RWPE1 (cell line): ENCODE results near the gene SYT1.
A peak's percentile ranks its signal among the peaks of the same experiment; 100 is the strongest.

Source experiments
- CTCF ChIA-PET: fragments of 350-600 bp; sonication (Branson Sonifier 250); formaldehyde crosslinking; extraction: SDS; loops from one replicate; lab custom pipeline; 2021; lab: Yijun Ruan, JAX
- POLR2A ChIA-PET: fragments of 400-600 bp; formaldehyde crosslinking; extraction: SDS; loops from one replicate; lab custom pipeline; 2020; ENCODE audit warnings: antibody characterized with exemption; ENCODE audit not compliant: low non-redundant PET; lab: Yijun Ruan, JAX
- DNase-seq: peaks from one replicate; pipeline ENCODE4 v3.0.0; 2012; ENCODE audit warnings: low spot score
- H3K27ac ChIP-seq: fragments of 450-650 bp; 2 replicates; pipeline ENCODE4 v1.5.1; 2017
- TF ChIP-seq, protein P1 (sequence below): fragments of 450-650 bp; conservative IDR thresholded peaks from 2 replicates; pipeline ENCODE4 v1.5.1; 2017; ENCODE audit warnings: low read depth, mild to moderate bottlenecking

SYT1 gene

DNA sequence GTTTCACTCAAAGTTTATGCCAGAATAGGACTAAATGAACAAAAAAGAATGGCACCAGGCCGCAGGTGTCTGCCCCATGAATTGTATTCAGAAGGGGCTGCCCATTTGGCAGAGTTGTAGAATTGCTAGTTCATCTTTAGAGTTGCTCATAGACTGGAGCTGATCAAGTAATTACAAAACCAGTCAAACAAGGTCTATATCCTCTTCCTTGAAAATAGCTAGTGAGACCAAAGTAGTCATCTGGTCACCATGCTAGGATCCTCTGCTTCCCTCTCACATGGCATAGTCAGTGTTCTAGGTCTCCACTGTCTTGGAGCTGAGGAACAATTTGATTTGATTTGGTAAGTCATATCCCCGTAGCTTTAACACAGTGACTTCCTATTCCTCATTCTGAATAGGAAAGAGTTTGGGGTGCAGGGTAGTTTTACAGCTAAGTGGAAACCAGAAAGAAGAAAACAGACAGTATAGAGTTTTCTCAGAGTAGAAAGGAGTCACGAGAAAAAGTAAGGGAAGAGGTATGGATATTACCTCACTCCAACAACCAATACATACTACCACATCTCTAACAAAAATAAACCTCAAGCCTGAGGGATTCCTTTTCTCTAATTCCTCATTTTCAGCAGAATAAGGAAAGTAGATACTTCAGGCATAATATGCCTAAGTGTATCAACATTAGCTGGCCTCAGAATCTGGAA lies 574.1 kb downstream of the SYT1 start:
- CTCF ChIA-PET: interaction anchor here (0.7 to 2.0 kb wide), 2 partner anchors 18 to 392 kb away, joined by 3 to 6 read pairs; no protein-coding TSS in a partner anchor
- H3K27ac ChIP-seq: no peak overlapping the region
- TF ChIP-seq, protein P1, sequence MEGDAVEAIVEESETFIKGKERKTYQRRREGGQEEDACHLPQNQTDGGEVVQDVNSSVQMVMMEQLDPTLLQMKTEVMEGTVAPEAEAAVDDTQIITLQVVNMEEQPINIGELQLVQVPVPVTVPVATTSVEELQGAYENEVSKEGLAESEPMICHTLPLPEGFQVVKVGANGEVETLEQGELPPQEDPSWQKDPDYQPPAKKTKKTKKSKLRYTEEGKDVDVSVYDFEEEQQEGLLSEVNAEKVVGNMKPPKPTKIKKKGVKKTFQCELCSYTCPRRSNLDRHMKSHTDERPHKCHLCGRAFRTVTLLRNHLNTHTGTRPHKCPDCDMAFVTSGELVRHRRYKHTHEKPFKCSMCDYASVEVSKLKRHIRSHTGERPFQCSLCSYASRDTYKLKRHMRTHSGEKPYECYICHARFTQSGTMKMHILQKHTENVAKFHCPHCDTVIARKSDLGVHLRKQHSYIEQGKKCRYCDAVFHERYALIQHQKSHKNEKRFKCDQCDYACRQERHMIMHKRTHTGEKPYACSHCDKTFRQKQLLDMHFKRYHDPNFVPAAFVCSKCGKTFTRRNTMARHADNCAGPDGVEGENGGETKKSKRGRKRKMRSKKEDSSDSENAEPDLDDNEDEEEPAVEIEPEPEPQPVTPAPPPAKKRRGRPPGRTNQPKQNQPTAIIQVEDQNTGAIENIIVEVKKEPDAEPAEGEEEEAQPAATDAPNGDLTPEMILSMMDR: no peak
- POLR2A ChIA-PET: no interaction called here
- no peak for DNase-seq

DNA sequence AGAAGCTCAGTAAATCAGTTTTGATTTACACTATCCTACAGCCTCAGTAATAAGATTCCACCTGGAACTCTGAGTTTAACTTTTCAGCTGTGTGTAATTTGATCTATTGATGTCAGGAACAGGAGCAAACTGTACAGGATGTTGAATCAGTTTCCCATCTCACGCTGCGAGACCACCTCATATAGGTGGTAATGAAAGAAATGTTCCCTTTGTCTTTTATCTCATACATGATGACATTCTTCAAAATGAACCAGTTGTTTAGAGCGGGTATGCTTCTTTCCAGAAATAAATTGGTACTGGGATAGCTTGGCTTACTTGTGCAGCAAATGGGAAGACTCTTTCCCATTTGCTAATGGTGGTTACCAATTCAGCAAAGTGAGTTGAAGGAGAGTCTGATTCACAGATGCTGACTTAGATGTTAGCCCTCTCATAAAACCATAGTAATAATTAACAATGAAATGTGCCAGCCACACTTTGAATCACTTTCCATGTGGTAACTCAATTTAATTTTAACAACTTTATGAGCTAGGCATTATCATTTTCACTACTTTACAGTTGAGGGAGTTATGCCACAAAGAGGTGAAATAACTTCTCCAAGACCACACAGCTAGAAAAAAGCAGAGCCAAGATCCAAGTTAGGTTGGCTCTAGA lies 574.7 kb downstream of the SYT1 start:
- no peak overlapping the region for H3K27ac ChIP-seq
- CTCF ChIA-PET: interaction anchor here (0.7 to 2.0 kb wide), 2 partner anchors 19 to 992 kb away, joined by 3 to 6 read pairs; no protein-coding TSS in a partner anchor

DNA sequence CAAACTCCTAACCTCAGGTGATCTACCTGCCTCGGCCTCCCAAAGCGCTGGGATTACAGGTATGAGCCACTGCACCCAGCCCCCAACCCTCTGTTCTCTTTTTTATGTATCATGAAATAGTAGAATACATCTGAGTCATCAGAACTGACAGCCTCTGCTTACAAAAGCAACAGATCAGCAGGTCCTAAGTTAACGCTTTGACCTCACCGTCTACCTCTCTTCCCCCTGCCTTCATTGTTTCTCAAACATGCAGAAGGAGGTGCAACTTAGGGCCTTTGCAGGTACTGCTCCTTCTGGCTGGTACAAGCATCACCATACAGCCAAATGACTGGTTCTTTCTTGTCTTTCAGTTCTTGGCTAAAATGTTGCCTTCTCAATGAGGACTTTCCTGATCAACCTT lies 577.0 kb downstream of the SYT1 start:
- no peak overlapping the region for H3K27ac ChIP-seq
- POLR2A ChIA-PET: no interaction called here
- TF ChIP-seq, protein P1: no peak
- CTCF ChIA-PET: no interaction called here
- no peak for DNase-seq

More for the DNA sequence above, 574.7 kb downstream of the SYT1 start:
- POLR2A ChIA-PET: no interaction called here
- TF ChIP-seq, protein P1: no peak
- DNase-seq: no peak

DNA sequence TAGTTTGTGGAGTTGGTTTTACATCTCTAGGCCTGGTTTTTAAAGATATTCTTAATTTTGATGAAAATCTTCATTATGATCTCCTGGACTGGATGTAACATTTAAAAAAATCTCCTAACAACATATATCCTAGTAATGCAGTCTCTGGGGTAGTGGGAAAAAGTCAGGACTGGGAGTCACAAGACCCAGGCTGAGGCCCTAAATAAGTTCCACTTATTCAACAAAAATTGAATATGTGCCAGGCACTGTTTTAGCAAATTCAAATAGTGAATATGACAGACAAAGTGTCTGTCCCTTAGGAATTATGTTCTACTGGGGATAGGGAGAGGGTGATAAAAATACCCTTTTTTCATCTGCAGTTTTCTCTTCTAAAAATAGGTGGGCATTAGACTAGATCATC lies 577.8 kb downstream of the SYT1 start:
- POLR2A ChIA-PET: no interaction called here
- DNase-seq: no peak
- CTCF ChIA-PET: no interaction called here
- TF ChIP-seq, protein P1: no peak
- H3K27ac ChIP-seq: no peak overlapping the region

DNA sequence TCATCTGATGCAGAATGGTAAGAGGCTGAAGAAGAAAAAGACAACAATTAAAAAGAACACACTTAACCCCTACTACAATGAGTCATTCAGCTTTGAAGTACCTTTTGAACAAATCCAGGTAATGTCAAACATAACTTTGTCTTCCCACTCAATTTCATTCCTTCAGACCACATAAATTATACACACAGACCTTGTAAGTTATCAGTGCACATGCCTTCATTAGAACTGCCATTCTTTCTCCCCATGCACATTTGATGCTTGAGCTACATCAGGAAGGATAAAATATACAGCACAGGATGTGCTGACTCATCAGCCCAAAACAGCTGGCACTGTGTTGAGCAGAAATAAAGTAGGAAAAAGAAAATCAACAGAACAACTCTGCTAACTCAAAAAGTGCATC lies 579.5 kb downstream of the SYT1 start:
- no peak overlapping the region for H3K27ac ChIP-seq
- TF ChIP-seq, protein P1: no peak
- ChIA-PET POLR2A (no interaction called here), CTCF (no interaction called here)
- DNase-seq: peak; percentile 13

DNA sequence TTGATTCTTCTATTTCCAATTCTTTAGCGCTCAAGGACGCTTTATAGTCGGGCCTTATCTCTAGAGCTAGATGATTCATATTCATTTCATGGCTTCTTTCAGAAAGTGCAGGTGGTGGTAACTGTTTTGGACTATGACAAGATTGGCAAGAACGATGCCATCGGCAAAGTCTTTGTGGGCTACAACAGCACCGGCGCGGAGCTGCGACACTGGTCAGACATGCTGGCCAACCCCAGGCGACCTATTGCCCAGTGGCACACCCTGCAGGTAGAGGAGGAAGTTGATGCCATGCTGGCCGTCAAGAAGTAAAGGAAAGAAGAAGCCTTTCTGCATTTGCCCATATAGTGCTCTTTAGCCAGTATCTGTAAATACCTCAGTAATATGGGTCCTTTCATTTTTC lies 584.2 kb downstream of the SYT1 start:
- H3K27ac ChIP-seq: no peak overlapping the region
- TF ChIP-seq, protein P1: no peak
- POLR2A ChIA-PET: no interaction called here
- DNase-seq: no peak
- CTCF ChIA-PET: no interaction called here
